Thymus (tissue), 11 donors: ENCODE data around the gene DPYD. TPM values are rescaled to one million over a fixed set of nuclear protein-coding genes. Genes with fewer than 3 reads are reported as not detected.

Experiments
- DNase-seq, 9 donors: peaks; one replicate each; pipeline ENCODE4 v3.0.0-alpha.2; 2013; ENCODE audit warnings: low spot score in 9 of 9, low read depth in 6 of 9, missing footprints in 1 of 9
- H3K27ac ChIP-seq, 2 donors: one replicate each; pipeline ENCODE4 v1.5.1; 2013; ENCODE audit warnings: control low read depth in 1 of 2, low read depth in 1 of 2, low read length in 1 of 2, mild to moderate bottlenecking in 1 of 2, moderate library complexity in 1 of 2
- H3K27me3 ChIP-seq, 2 donors: one replicate each; pipeline ENCODE4 v1.5.1; 2013; ENCODE audit warnings: low read length in 1 of 2; ENCODE audit not compliant: control insufficient read depth in 2 of 2, insufficient read depth in 1 of 2
- H3K36me3 ChIP-seq, 2 donors: one replicate each; pipeline ENCODE4 v1.5.1; 2013; ENCODE audit warnings: low read length in 1 of 2, mild to moderate bottlenecking in 1 of 2, moderate library complexity in 1 of 2; ENCODE audit not compliant: control insufficient read depth in 2 of 2, insufficient read depth in 2 of 2
- H3K4me1 ChIP-seq, 2 donors: one replicate each; pipeline ENCODE4 v1.5.1; 2013; ENCODE audit warnings: low read length in 2 of 2; ENCODE audit not compliant: control insufficient read depth in 2 of 2, insufficient read depth in 2 of 2
- H3K4me3 ChIP-seq, 2 donors: one replicate each; pipeline ENCODE4 v1.5.1; 2013; ENCODE audit warnings: low read length in 2 of 2, control low read depth in 1 of 2, mild to moderate bottlenecking in 1 of 2
- H3K9me3 ChIP-seq, 2 donors: one replicate each; pipeline ENCODE4 v1.5.1; 2013; ENCODE audit warnings: low read length in 1 of 2, mild to moderate bottlenecking in 1 of 2; ENCODE audit not compliant: control insufficient read depth in 2 of 2, insufficient read depth in 1 of 2
- WGBS: extraction: QIAGEN DNeasy Blood & Tissue Kit; methylation state at CpG from one replicate; pipeline ENCODE4 v1.1.7; 2013; 5-methylcytosine and 5-hydroxymethylcytosine counted together
- polyA plus RNA-seq: library from polyadenylated mRNA; stranded (reverse); fragments of 200-250 nt; gene quantifications from one replicate; pipeline ENCODE4 v1.2.3, GENCODE V29; 2013
- total RNA-seq: library from RNA; stranded (reverse); fragments of 120-200 nt; gene quantifications from one replicate; pipeline ENCODE4 v1.2.4, GENCODE V29; 2013
- donor health status: healthy.

DPYD gene
- total and polyA plus RNA-seq, 2 donors: 13.1 to 29.4 TPM

GRCh38 chr1:97814804-97815203 is 106.0 kb downstream of the DPYD start:
- Histone ChIP-seq H3K27ac (no peak overlapping the region), H3K9me3 (no peaks in the 10 kb centered on the region), H3K4me1 (no peaks in the 10 kb centered on the region), H3K36me3 (no peaks in the 10 kb centered on the region), H3K27me3 (no peaks in the 10 kb centered on the region), H3K4me3 (no peak overlapping the region)
- over 99% methylated on average over 3 of the region's 3 CpGs for WGBS
- DNase-seq: no peak

GRCh38 chr1:97814121-97814520 is 106.7 kb downstream of the DPYD start:
- WGBS: 99% methylated on average over 1 of the region's 1 CpG
- Histone ChIP-seq H3K36me3 (no peaks in the 10 kb centered on the region), H3K9me3 (no peaks in the 10 kb centered on the region), H3K4me1 (no peaks in the 10 kb centered on the region), H3K27ac (no peak overlapping the region), H3K4me3 (no peak overlapping the region), H3K27me3 (no peaks in the 10 kb centered on the region)
- DNase-seq: no peak

DNA sequence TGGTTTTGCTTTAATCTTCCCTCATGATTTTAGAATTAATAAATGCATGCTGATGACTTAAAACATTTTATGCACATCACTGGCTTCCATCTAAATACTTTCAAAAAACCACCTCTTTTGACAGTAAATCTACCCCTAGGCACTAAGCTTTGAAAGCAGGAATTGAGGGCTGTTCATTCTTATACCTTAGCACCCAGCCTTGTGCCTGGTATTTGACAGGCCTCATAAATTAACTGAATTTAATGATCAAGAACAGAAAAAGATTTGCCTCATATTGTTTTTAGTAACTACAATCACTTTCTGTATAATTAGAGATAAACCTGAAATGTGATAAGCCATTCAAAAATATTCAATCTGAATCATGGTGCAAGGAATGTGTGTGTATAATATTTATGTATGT is 108.8 kb downstream of the DPYD start:
- H3K4me3 ChIP-seq: no peak overlapping the region
- H3K27me3 ChIP-seq: no peaks in the 10 kb centered on the region
- H3K36me3 ChIP-seq: no peaks in the 10 kb centered on the region
- H3K27ac ChIP-seq: no peak overlapping the region
- no peaks in the 10 kb centered on the region for H3K4me1 ChIP-seq
- DNase-seq: no peak
- no peaks in the 10 kb centered on the region for H3K9me3 ChIP-seq

GRCh38 chr1:97806996-97807520 is 113.8 kb downstream of the DPYD start:
- 94% methylated on average over 1 of the region's 1 CpG for WGBS
- Histone ChIP-seq H3K27me3 (no peaks in the 10 kb centered on the region), H3K36me3 (no peaks in the 10 kb centered on the region), H3K4me1 (no peaks in the 10 kb centered on the region), H3K9me3 (no peaks in the 10 kb centered on the region), H3K4me3 (no peak overlapping the region), H3K27ac (no peak overlapping the region)
- DNase-seq: no peak

DNA sequence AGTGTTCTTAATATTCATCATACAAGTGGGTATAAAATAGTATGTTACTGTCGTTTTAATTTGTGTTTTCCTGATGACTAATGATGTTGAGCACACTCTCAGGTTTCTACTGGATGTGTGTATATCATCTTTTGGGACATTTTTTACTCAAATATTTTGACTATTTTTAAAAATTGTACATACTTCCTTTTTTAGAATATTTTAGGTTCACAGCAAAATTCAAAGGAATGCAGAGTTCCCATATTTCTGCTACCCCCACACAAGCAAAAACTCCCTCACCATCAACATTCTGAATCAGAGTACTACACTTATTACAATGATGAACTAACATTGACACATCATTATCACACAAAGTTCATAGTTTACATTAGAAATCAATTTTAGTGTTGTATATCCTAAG is 114.5 kb downstream of the DPYD start:
- no peaks in the 10 kb centered on the region for H3K4me1 ChIP-seq
- DNase-seq: no peak
- 0% methylated on average over 1 of the region's 1 CpG for WGBS
- H3K27me3 ChIP-seq: no peaks in the 10 kb centered on the region
- no peaks in the 10 kb centered on the region for H3K36me3 ChIP-seq
- no peak overlapping the region for H3K27ac ChIP-seq
- no peak overlapping the region for H3K4me3 ChIP-seq
- H3K9me3 ChIP-seq: no peaks in the 10 kb centered on the region

DNA sequence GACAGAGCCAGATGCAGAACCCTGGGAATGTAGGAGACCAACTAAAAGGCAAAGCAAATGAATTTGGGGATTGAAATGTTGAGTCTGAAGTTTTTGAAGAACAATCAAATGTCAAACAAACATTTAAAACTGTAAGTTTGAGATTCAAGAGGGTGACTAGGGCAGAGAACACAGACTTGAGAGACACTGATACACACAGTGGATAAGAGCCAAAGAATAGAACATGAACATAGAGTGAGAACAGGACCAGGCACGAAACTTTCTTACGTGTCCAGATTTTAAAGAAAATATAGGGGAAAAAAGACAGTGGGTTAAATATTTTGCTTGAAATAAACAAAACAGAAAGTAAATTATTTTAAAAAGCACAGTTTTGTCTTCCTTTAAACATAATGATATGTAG is 115.7 kb downstream of the DPYD start:
- H3K27ac ChIP-seq: no peak overlapping the region
- WGBS: 98% methylated on average over 2 of the region's 2 CpGs
- H3K27me3 ChIP-seq: no peaks in the 10 kb centered on the region
- no peak overlapping the region for H3K4me3 ChIP-seq
- no peaks in the 10 kb centered on the region for H3K9me3 ChIP-seq
- no peaks in the 10 kb centered on the region for H3K4me1 ChIP-seq
- H3K36me3 ChIP-seq: no peaks in the 10 kb centered on the region
- no peak for DNase-seq

DNA sequence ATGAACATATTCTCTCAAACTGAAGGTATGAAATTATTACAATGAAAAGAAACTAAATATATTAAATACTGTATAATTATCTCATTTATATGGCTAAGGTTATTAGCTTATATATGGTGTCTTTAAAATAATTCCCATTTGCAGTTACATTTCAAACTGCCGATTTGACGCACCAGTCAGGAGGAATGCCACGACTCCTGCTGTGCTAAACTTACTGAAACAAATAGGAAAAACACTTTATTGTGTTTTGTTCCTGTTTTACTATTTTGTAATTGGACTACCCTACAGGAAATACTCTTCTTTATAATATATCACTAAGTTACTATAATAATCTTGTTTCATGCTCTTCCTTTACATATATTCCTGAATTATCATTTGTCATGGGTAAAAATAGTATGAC is 117.8 kb downstream of the DPYD start:
- no peak for DNase-seq
- no peaks in the 10 kb centered on the region for H3K4me1 ChIP-seq
- H3K36me3 ChIP-seq: no peaks in the 10 kb centered on the region
- no peaks in the 10 kb centered on the region for H3K9me3 ChIP-seq
- 98% methylated on average over 3 of the region's 3 CpGs for WGBS
- no peaks in the 10 kb centered on the region for H3K27me3 ChIP-seq
- H3K4me3 ChIP-seq: no peak overlapping the region
- no peak overlapping the region for H3K27ac ChIP-seq

DNA sequence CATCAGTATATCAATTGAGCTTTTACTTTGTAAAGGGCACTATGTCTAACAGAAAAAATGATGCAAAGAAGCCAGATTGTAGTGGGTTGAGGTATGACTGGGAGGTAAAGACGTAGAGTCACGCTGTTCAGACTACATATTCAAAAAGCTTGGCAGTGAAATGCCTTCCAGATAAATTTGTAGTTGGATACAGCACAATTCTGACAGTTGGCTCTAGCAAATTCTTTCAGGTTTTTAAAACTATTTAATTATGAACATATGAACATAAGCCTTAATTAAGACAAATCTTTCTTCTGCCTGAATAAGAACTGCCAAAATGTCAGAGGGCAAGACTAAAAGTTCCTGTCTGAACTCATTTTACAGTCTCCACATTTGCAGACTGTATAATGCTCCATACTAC is 118.8 kb downstream of the DPYD start:
- H3K36me3 ChIP-seq: no peaks in the 10 kb centered on the region
- no peaks in the 10 kb centered on the region for H3K27me3 ChIP-seq
- DNase-seq: no peak
- no peak overlapping the region for H3K4me3 ChIP-seq
- no peaks in the 10 kb centered on the region for H3K4me1 ChIP-seq
- no peak overlapping the region for H3K27ac ChIP-seq
- no peaks in the 10 kb centered on the region for H3K9me3 ChIP-seq
- 95% methylated on average over 2 of the region's 2 CpGs for WGBS

DNA sequence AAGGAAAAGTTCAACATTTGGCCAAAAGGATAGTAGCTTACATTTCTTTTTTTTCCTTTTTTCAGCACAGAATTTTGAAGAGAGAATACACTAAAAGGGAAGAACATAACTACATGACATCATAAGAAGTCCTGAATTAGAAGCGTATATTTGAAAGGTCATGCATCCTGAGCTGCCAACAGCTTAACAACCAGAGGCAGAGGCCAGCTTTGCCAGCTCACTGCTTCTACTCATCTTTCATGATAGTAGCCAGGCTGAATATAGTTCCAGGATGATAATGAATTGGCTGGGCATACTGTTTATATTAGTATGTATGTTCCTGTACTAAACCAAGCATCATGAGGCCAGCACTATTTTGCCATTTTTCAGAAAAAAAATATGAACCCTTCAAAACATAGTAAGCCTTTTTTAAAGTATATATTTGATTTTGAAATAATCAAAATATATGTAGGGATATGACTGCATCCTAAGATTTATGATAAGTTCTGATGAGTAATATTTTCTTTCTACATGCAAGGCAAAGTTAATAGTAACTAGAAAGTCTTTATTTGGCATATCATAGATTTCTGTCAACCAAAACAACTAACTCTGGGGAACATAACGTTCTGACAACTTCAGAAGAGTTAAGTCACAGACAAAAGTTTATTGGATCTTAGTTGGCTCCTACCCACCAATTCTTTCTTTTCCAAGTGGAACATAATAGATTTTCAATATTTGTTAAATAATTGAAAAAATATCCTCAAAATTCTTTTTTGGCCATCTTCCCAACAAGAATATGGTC is 123.2 kb downstream of the DPYD start:
- Histone ChIP-seq H3K27me3 (no peaks in the 10 kb centered on the region), H3K4me3 (no peak overlapping the region), H3K27ac (no peak overlapping the region), H3K36me3 (no peaks in the 10 kb centered on the region), H3K9me3 (no peaks in the 10 kb centered on the region), H3K4me1 (no peaks in the 10 kb centered on the region)
- DNase-seq: no peak
- 93% methylated on average over 2 of the region's 2 CpGs for WGBS
